ENCODE results near the gene RILP.
A peak's percentile ranks its signal among the peaks of the same experiment; 100 is the strongest.
"Not testable (repeated sequence)": the region's sequence is repeated elsewhere in the genome, so short reads cannot be mapped to it uniquely, and the experiment has no call there.

Gene RILP

GRCh38 chr17:1649844-1650501 lies at the start of gene RILP:
Gene RILP (minus strand): TSS chr17:1649866. CDS start chr17:1649804, 62 bp downstream.
- DNase-seq (ENCODE audit: low spot score): peak; percentile 72

- DNase-seq (ENCODE audit: low spot score): no peak
These were observed 48.0 kb upstream of the RILP start for GRCh38 chr17:1697681-1698080.

- no peak for DNase-seq (ENCODE audit: low spot score)
These were observed 45.7 kb upstream of the RILP start for GRCh38 chr17:1695365-1695764.

GRCh38 chr17:1693339-1693738 lies 43.7 kb upstream of the RILP start:
- DNase-seq (ENCODE audit: low spot score): peak; percentile 41

- DNase-seq (ENCODE audit: low spot score): no peak
These were observed 41.0 kb upstream of the RILP start for GRCh38 chr17:1690544-1691221.

GRCh38 chr17:1688405-1688804 lies 38.7 kb upstream of the RILP start:
- DNase-seq (ENCODE audit: low spot score): not testable (repeated sequence)

GRCh38 chr17:1686086-1686485 lies 36.4 kb upstream of the RILP start:
- peak; percentile 47 for DNase-seq (ENCODE audit: low spot score)

- DNase-seq (ENCODE audit: low spot score): peak; percentile 97
These were observed 34.9 kb upstream of the RILP start, which contains the start of gene PRPF8 for GRCh38 chr17:1684378-1685189. Gene PRPF8 (minus strand): TSS chr17:1684867. CDS start chr17:1684571, 296 bp downstream.

GRCh38 chr17:1683459-1683858 lies 33.8 kb upstream of the RILP start:
- DNase-seq (ENCODE audit: low spot score): no peak

GRCh38 chr17:1676401-1676800 lies 26.7 kb upstream of the RILP start:
- DNase-seq (ENCODE audit: low spot score): no peak

GRCh38 chr17:1673041-1673785 lies 23.5 kb upstream of the RILP start:
- DNase-seq (ENCODE audit: low spot score): no peak

- DNase-seq (ENCODE audit: low spot score): not testable (repeated sequence)
These were observed 14.3 kb upstream of the RILP start for GRCh38 chr17:1663934-1664333.

- no peak for DNase-seq (ENCODE audit: low spot score)
These were observed 11.4 kb upstream of the RILP start for GRCh38 chr17:1661045-1661444.

GRCh38 chr17:1658100-1658499 lies 8.4 kb upstream of the RILP start:
- no peak for DNase-seq (ENCODE audit: low spot score)

GRCh38 chr17:1653735-1654134 lies 4.1 kb upstream of the RILP start:
- DNase-seq (ENCODE audit: low spot score): no peak

GRCh38 chr17:1652794-1653193 lies 3.1 kb upstream of the RILP start:
- not testable (repeated sequence) for DNase-seq (ENCODE audit: low spot score)

GRCh38 chr17:1651559-1651844 lies 1.8 kb upstream of the RILP start:
- no peak for DNase-seq (ENCODE audit: low spot score)

- no peak for DNase-seq (ENCODE audit: low spot score)
These were observed 1.3 kb upstream of the RILP start for GRCh38 chr17:1650731-1651558.

- peak; percentile 91 for DNase-seq (ENCODE audit: low spot score)
These were observed 463 bp downstream of the RILP start for GRCh38 chr17:1648963-1649843.
